Measurements from ENCODE around the gene DENND1A.
"Not testable (repeated sequence)": the region's sequence is repeated elsewhere in the genome, so short reads cannot be mapped to it uniquely, and the experiment has no call there.

The DENND1A gene

DNA sequence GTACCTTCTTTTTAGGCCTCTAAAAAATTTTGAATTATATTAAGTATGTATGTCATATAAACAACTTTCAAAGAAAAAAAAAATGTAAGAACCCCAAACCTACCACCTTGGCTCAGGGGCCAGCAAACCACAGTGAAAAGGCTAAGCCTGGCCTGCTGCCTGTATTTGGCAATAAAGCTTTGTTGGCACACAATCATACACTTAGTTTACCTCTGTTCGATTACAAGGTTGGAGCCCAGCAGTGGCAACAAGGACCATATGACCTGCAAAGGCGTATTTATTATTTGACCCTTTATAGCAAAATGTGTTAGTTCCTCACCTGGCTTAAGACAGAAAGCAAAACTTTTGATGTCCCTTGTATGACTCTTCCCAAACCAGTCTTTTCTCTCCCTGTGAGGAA lies 282.8 kb downstream of the DENND1A start:
- no peak for DNase-seq

DNA sequence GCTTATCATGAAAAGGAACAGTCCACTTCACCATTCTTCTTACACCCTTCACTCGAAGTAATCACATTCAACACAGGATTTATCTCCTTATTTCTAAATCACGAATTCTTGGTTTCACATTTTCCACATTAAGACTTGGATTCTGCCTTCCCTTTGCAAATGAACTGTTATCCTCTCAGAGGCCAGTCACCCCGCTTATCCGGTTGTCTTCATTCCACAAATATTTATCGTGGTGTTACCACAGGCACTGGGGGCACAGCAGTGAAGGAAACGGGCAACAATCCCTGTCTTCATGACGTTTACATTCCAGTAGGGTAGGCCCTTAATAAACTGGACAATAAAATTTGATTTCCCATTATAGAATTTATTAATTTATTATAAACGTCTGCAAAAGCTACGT lies 284.2 kb downstream of the DENND1A start:
- no peak for DNase-seq

DNA sequence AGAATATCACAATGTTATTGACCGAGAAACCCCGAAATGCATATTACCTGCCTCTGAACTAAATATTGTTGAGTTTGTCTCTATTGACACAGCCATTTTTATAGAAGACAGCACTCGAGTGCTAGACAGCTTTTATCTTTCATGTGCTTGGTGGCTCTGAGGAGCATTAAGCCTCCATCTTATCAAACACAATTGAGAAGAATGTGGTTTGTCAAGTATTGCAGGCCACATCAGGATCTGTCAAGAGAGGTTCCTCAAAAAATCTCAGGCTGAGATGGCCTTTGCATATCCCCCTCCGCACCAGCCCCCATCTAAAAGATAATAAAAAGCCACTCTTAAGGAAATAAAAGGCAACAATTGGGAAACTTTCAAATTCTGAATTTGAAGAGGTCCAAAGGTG lies 284.8 kb downstream of the DENND1A start:
- peak in 1 of 3 experiments; percentile 40 for DNase-seq

DNA sequence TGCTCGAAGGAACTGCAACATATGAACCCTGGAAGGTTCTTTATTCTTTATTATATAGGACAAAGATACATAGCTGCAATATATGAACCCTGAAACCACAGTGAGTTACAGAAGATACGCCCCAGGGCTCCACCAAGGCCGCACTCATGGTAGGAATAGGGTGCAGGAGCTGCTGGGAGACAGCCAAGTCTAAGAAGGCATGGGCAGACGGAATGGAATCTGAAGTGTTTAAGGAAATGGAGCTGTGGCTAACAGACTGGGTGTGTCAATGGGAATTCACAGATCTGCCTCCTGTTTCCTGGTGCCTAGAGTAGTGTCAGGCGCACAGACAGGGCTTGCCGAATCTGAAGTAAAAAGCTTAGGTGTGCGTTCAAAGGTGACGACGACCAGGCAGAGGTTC lies 286.4 kb downstream of the DENND1A start:
- peak in 2 of 3 experiments; percentile 43 to 60 for DNase-seq

- DNase-seq: peak; percentile 82 to 97 (median 89)
Measured at GRCh38 chr9:123642291-123643278, 287.3 kb downstream of the DENND1A start.

- no peak for DNase-seq
Measured at GRCh38 chr9:123640792-123641222, 289.1 kb downstream of the DENND1A start.

DNA sequence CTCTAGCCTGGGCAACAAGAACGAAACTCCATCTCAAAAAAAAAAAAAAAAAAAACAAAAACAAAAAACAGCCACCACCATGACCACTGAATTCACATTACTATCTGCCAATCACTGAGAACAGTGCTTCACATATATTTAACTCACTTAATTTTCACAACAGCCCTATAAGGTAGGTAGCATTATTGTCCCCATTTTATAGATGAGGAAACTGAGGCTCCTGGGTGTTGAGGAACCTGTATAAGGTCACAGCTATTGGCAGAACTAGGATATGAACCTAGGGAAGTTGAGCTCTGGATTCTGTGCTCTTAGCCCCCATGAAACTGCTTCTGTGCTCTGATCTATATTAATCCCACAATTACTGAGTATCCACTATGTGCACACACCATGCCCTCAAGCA lies 290.2 kb downstream of the DENND1A start:
- no peak for DNase-seq

- peak in 1 of 3 experiments; percentile 35 for DNase-seq
Measured at GRCh38 chr9:123637945-123638634, 291.8 kb downstream of the DENND1A start.

DNA sequence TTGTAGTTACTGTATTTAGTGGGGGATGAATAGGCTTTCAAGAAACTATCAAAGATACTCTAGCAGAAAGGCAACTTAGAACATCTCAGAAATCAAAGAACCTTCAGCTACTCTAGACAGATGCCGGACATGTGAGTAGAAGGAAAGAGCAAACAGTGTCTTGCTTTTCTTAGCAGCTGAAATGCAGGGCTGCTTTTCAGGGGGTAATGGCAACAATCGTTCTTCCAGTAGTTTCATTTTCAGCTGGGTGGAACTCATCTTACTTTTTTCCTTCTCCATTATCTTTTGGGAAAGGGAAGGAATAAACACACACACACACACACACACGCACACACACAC lies 292.4 kb downstream of the DENND1A start:
- DNase-seq: peak in 1 of 3 experiments; percentile 31

DNA sequence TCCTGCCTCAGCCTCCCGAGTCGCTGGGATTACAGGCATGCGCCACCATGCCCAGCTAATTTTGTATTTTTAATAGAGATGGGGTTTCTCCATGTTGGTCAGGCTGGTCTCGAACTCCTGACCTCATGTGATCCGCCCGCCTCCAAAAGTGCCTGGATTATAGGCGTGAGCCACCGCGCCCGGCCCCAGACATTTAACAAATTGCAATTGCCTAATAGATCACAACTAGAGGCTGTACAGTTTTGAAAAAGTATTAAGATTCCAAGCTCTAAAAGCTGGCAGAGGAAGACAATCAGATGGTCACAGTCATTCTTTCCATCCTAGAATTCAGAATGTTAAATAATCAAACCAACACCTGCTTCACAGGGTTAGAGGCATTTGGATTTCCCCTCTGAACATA lies 293.1 kb downstream of the DENND1A start:
- not testable (repeated sequence) for DNase-seq

DNA sequence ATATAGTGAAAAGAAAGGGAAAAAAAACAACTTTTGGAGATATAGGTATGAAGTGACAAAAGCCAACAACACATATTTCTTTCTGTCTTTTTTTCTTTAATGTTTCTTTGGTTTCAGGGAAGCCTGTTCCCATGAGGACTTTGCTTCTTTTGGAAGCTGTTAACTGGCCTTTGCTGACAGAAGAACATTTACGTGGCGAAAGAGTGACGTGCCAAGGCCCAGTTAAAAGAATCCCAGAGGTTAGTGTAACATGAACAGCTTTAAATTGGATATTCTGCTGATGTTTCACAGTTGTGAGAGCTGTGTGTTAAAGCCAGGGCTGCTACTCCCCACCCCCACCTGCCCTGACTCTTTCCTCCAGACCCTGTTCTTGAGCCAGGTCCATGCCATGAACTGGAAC lies 298.1 kb downstream of the DENND1A start:
- no peak for DNase-seq

GRCh38 chr9:123630233-123630632 lies 299.7 kb downstream of the DENND1A start:
- DNase-seq: no peak

DNA sequence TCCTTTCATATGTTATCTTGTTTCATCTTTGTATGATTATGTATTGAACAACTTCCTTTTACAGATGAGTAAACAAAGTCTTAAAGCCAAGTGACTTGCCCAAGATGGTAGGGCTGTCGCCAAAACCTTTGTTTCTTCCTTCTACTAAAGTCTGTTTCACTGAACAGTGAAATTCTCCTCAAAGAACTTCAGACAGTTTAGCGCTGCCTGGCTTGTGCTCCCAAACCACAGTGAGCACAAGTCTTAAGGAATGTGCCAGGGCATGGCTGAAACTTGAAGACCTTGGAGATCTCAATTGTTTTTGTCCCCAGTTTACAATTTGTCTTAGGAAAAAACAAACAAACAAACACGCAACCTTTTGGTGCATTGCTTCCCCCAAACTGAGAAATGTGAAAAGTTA lies 300.4 kb downstream of the DENND1A start:
- DNase-seq: no peak

DNA sequence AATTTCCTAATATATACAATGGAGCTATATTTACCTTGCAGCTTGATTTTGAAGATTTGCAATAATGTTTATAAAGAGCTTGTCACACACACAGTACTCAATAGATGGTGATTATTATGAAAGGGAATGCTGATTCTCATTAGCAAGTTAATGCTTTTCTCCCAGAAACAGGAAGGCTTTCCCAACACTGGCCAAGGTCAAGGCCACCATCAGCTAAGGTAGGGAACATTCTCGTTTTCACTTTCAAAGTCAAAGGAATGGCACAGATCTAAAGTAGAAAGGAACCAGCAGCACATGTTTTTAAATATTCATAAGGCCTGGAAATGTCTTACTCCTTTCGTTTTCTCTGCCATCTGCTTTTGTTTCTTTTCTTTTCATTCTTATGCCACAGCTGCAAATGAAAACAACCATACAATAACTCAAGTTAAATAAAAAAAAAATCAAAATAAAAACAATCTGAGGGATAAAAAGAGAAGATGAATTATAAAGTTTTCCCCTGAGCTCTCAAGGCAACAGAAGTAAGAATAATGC lies 307.1 kb downstream of the DENND1A start:
- DNase-seq: no peak

DNA sequence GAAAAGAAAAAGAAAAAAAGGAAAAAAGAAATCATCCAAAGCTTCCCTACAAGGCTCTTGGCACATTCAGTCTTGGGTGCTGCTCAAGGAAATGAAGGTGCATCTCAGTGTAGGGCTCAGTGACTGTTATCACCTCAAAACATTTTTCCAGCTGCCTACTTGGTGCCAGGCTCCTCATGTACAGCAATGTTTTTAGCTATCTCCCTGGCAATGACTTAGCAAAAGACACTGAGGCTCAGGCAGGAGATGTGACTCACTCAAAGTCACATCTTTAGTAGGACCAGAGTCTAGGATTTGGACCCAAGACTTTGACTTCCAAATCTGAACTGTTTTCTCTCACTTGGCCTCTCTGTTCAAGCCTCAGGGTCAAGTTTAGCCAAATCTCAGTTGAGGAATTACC lies 309.7 kb downstream of the DENND1A start:
- no peak for DNase-seq

DNA sequence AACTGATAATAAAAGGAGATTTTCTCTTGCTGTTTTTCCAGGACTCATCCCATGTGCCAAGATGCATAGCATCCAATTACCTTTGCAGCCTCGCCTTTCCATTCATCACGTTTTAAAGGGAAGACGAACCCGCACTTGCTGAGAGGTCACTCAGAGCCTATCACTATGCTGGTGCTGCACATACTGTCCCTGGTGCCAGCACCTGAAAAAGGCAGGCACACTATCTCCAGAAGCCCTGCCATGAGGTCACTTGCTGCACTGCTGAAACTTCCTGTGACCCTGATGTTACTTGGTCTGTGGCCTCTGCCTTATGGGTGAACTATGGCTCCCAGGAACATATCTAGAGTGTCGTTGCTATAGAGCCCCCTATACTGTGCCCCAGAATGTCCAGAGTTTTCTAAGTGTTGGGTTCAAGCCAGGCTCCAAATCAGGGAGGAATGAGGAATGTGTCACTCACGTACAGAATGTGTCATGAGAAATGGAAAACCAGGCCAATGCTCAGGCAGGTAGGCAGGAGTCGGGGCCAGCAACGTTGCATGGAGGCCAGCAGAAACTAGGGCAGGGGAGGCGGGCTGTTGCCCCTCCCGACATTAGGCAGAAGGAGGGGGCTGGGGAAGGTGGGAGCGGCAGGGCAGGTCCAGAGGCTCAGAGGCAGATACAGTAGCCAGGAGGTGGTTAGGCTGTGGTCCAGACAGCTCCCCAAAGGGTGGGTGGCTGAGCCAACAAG lies 311.8 kb downstream of the DENND1A start:
- no peak for DNase-seq

DNA sequence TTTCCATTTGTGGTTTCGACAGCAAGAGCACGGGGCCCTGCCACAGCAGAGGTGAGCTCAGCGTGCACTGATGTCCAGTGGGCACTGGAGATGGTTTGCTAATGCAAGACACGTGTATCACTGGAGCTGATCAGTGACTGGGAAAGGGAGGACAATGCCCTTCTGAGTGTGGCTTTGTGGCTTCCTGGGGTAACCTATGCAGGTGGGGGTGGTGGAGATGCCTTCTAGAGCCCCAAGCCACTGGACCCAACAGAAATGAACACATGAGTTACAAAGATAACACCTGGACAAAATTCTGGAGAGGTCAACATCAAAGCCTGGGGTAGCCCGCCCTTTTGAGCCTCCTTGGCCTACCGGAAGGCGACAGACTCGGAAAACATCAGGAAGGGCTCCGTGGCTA lies 312.6 kb downstream of the DENND1A start:
- DNase-seq: no peak

DNA sequence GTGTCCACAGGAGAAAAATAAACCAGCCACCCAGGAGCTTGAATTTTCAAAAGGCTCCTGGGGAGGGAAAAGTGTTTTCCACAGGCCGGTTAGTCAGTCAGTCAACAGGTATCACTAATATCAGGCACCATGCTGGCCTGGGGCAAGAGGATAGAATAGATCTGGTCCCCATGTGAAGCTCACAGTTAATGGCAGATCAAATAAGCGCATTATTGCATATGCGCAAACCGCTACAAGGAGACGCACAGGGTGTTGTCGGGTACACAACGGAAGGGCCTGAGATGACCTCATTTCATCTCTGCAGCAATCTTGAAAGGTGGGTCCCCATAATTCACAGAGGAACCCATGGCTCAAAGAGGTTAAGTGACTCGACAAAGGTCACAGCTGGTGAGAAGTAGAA lies 313.2 kb downstream of the DENND1A start:
- no peak for DNase-seq

GRCh38 chr9:123615381-123615780 lies 314.5 kb downstream of the DENND1A start:
- DNase-seq: no peak

DNA sequence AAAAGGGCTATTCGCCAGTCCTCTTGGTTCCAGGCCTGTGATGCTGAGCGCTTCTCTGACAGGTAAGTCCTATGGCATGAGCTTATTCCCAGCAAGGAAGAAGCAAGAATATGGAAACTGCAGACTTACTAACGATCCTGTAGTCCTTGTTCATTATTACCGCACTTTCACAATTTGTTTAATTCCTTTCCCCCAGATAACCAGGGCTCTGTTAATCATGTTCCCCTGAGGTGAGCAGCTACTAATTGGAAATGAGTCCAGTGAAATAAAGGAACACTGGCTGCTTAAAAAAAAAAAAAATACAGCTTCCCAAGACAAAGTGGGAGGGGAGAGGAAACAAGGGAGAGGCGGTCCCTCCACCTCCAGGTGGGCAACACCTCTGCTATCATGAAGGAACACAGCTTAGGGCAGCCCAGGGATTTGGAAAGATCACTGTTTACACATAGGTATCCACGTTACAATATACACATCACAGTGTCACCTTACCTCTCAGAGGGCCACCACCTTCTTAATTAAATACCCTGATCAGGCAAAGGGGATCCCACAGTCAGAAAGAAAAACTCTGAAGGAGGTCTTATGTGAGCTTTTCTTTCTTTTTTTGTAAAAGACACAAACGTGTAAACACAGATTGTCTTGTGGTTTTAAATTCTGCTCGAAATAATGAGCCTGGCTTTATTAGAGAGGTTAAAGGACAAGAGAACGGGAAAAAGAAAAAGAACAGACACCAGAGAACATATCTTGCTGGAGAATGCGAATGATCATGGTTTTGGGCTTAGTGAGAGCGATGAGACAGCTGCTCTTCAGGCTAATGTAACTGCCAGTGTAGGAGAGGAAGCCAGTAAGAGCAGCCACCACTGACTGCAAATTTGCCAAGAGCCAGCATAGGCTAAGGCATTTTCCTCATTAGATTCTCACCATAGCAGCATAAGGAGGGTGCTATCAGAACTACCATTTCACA lies 315.3 kb downstream of the DENND1A start:
- DNase-seq: peak in 2 of 3 experiments; percentile 32 to 67

DNA sequence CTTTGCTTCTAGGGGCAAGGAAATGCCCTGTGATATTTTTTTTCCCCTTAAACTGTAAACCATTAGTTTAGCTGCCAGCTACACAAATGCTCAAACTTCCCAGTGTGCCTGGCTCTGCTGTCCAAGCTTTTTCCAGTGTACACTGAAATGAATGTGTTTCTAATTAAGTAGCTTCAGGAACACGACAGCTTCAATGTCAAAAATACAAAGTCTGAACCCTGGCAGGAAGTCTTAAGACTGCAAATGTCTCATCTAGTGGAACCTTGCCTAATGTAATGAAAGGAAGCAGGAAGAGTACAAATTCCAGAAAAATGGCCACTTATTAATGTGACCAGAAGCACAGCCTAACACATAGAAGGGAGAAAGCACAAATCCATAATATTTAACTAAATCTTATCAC lies 318.7 kb downstream of the DENND1A start:
- no peak for DNase-seq

GRCh38 chr9:123609844-123610243 lies 320.1 kb downstream of the DENND1A start:
- peak in 1 of 3 experiments; percentile 32 for DNase-seq
